ENCODE measurements around the gene NACC1. TPM values are rescaled to one million over a fixed set of nuclear protein-coding genes. Genes with fewer than 3 reads are reported as not detected.

Gene NACC1
- total and polyA plus RNA-seq, 3 donors from 2014 or later = 38.2 to 102 (median 75.9) TPM

DNA sequence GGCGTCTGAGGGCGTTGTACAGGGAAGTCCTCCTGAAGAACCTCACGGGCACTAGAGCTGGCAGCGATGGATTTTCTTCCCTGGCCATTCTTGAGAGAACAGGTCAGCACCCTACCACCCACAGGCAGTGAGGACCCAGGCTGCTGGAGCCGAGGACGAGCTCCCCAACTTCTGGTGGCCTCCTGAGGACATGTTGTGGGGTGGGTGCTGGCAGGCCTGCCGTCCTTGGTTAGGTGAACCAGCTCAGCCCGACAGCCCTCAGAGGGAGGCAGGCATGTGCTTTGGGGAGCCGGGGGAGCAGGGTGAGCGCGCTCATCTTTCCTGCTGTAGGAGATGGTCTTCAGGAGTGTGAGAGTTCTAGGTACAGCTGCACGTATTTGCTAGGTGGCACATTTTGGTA is 30.8 kb upstream of the NACC1 start:
- DNase-seq = no peak
- 86 to 88% methylated on average over 11 to 12 of the region's 12 CpGs for WGBS, 2 donors
- Histone ChIP-seq H3K9me3 (no peaks in the 10 kb centered on the region), H3K27me3 (no peaks in the 10 kb centered on the region), H3K4me1 (peaks cover 23% of the 10 kb centered on the region), H3K4me3 (no peak overlapping the region), H3K36me3 (ENCODE audit: low read depth, missing control alignments) (no peaks in the 10 kb centered on the region), H3K27ac (no peak overlapping the region)
- intact Hi-C loops (cut with DNase I; ENCODE audit: low total_unique reads) = no loop called here
- TF ChIP-seq, protein P1, sequence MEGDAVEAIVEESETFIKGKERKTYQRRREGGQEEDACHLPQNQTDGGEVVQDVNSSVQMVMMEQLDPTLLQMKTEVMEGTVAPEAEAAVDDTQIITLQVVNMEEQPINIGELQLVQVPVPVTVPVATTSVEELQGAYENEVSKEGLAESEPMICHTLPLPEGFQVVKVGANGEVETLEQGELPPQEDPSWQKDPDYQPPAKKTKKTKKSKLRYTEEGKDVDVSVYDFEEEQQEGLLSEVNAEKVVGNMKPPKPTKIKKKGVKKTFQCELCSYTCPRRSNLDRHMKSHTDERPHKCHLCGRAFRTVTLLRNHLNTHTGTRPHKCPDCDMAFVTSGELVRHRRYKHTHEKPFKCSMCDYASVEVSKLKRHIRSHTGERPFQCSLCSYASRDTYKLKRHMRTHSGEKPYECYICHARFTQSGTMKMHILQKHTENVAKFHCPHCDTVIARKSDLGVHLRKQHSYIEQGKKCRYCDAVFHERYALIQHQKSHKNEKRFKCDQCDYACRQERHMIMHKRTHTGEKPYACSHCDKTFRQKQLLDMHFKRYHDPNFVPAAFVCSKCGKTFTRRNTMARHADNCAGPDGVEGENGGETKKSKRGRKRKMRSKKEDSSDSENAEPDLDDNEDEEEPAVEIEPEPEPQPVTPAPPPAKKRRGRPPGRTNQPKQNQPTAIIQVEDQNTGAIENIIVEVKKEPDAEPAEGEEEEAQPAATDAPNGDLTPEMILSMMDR (IDR thresholded peaks at IDR 0.05) = no peak
- TF ChIP-seq POLR2A (IDR thresholded peaks at IDR 0.05) = no peak

DNA sequence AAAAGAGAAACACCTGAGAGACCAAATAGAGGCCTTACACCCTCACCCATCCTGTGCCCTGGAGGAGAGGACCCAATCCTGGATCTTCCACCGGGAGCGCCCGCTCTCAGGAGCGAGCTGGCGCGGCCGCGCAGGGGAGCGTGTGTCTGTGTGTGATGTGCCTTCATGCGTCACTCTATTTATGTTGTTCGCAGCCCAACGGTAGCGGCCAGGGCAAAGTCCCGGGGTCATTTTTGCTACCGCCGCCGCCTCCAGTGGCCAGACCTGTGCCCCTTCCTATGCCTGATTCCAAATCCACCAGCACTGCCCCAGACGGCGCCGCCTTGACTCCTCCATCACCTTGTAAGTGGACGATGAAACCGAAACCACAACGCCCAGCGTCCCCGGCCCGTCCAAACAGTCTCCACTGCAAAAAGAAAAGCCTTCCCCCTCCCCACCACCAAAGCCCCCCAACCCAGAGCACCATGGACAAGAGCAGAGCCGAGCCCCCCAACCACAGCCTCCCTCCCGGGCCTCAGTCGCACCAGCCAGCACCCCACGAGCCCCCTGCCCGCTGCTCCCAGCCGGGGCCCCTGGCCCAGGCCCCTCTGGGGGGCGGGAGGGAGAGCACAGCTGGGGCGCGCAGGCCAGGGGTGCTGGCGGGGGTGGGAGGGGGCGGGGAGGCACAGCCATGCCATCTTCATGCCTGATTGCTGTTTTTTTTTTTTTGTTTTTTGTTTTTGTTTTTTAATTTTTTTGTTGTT is 30.1 kb upstream of the NACC1 start:
- H3K4me3 ChIP-seq = no peak overlapping the region
- peak overlapping the region in 1 of 2 donors; percentile 30 for H3K27ac ChIP-seq
- H3K9me3 ChIP-seq = no peaks in the 10 kb centered on the region
- peaks cover 28% of the 10 kb centered on the region for H3K4me1 ChIP-seq
- H3K36me3 ChIP-seq (ENCODE audit: low read depth, missing control alignments) = no peaks in the 10 kb centered on the region
- no peaks in the 10 kb centered on the region for H3K27me3 ChIP-seq
- TF ChIP-seq, protein P1 (IDR thresholded peaks at IDR 0.05) = no peak
- TF ChIP-seq POLR2A (IDR thresholded peaks at IDR 0.05) = no peak
- intact Hi-C loops (cut with DNase I; ENCODE audit: low total_unique reads) = no loop called here
- no peak for DNase-seq
- WGBS, 2 donors = 86 to 90% methylated on average over 34 to 37 of the region's 37 CpGs

DNA sequence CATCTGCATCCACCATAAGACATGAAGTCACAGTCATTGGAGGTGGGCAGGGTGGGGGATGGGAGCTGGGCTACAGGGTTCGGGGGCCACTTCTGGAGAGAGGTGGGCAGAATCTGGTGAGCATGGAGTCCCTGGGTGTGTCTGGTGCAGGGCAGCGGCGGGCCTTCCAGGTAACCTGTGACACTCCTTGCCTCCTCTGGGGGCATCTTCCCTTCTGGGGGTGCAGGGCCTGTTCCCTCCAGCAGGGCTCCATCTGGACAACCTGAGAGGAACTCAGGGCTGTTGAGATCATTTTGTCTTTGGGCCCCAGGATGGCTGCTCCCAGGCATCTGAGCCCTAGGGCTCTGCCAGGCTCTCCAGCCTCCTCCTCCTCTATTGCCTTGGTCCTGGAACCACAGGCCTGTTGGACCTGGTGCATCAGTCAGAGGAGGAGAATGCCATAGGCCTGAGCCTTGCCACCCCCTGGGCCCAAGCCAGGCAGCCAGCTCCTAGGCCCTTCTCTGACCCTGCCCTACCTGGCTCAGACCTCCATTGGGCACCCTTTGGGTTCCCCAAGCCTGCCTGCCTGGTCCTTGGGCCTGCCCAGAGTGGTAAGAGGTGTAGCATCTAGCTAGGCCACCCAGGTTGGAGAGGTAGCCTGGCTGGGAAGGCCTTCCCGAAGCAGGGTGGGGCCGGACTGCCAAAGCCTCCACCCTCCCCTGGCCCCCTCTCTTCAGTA is 28.8 kb upstream of the NACC1 start:
- 88 to 93% methylated on average over 3 to 5 of the region's 5 CpGs for WGBS, 2 donors
- TF ChIP-seq POLR2A (IDR thresholded peaks at IDR 0.05) = no peak
- TF ChIP-seq, protein P1 (IDR thresholded peaks at IDR 0.05) = peak in 1 of 3 experiments; percentile 7
- peak overlapping the region; percentile 21 to 80 for H3K27ac ChIP-seq
- no peaks in the 10 kb centered on the region for H3K9me3 ChIP-seq
- intact Hi-C loops (cut with DNase I; ENCODE audit: low total_unique reads) = no loop called here
- H3K27me3 ChIP-seq = no peaks in the 10 kb centered on the region
- no peak overlapping the region for H3K4me3 ChIP-seq
- no peak for DNase-seq
- H3K36me3 ChIP-seq (ENCODE audit: low read depth, missing control alignments) = no peaks in the 10 kb centered on the region
- peaks cover 37% of the 10 kb centered on the region for H3K4me1 ChIP-seq

DNA sequence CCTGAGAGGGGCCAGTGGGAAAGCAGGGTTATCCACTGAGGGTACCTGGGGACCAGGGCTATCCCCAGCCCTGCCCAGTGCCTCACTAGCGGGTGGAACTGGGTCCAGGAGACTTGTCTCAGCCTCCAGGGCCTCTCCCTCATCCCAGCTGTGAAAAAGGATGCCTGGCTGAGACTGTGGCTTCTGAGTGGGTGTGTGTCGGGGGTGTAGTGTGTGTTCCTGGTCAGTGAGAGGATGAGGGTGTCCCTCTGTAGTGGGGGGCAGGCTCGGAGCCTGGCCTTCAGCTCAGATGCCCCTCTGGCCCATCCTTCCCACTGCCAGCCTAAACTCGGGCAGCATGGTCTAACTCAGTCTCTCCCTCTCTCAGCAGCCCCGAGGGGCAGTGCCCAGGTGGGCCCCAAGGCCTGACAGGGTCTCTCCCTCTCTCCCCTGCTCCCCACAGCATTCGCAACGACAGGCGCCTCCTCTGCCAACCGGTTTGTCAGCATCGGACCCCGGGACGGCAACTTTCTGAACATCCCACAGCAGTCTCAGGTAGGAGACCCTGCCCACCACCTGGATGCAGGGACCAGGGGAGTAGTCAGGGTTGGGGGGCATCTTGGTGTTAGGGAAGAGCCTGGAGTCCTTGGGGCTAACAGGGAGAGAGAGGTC is 28.1 kb upstream of the NACC1 start:
- Histone ChIP-seq H3K9me3 (no peaks in the 10 kb centered on the region), H3K27me3 (no peaks in the 10 kb centered on the region), H3K36me3 (ENCODE audit: low read depth, missing control alignments) (no peaks in the 10 kb centered on the region), H3K4me3 (no peak overlapping the region), H3K27ac (peak overlapping the region; percentile 21 to 80), H3K4me1 (peaks cover 37% of the 10 kb centered on the region)
- TF ChIP-seq POLR2A (IDR thresholded peaks at IDR 0.05) = no peak
- TF ChIP-seq, protein P1 (IDR thresholded peaks at IDR 0.05) = no peak
- no peak for DNase-seq
- intact Hi-C loops (cut with DNase I; ENCODE audit: low total_unique reads) = no loop called here
- WGBS, 2 donors = 73 to 75% methylated on average over 10 to 11 of the region's 12 CpGs

Measured in testis (tissue), 3 donors.